SKM-1 (cell line): ENCODE results near the gene GGA2.

Source experiments
- DNase-seq: peaks from one replicate; lab custom pipeline; 2025; ENCODE audit not compliant: unreplicated experiment; lab: John Stamatoyannopoulos, UW

The GGA2 gene

GRCh38 chr16:23423496-23424049 lies 86.7 kb downstream of the GGA2 start:
- no peak for DNase-seq

DNA sequence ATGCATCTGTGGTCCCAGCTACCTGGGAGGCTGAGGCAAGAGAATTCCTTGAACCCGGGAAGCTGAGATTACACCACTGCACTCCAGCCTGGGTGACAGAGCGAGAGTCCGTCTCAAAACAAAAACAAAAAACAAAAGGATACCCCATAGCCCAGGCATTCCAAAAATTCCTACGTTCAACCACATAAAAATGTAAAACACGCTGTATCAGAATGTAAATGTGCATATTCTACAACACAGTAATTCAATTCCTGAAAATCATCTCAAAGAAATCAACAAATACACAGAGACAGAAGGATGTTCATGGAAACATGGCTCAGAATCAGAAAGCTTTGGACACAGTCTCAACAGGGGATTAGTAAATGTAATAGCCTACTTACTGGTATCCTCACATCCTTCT lies 90.3 kb downstream of the GGA2 start:
- DNase-seq = no peak

- DNase-seq = no peak
These were observed 93.5 kb downstream of the GGA2 start for GRCh38 chr16:23416816-23417215.

DNA sequence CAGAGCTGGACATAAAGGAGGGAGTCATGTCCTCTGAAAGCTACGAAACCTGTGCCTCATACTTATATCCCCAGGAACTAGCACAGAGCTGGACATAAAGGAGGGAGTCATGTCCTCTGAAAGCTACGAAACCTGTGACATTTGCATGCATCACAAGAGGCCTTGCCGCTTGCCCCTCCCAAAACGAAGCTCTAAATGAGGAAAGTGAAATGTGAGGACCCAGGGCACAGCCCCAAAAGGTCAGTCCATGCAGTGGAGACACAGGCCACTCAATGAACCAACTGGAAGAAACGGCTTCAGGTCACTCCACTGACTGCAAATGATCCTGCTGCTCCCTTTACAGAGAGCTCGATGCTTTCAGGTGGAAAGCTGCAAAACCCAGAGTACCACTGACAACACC lies 95.6 kb downstream of the GGA2 start:
- no peak for DNase-seq
